PC-3 (cell line): ENCODE results near the gene PCDHA12. TPM values are rescaled to one million over a fixed set of nuclear protein-coding genes. Genes with fewer than 3 reads are reported as not detected.

Experiments used
- ATAC-seq: fragments of 200-7000 bp; cut with Tn5 transposase; 2 replicates; pipeline ENCODE4 v1.9.1; 2020; ENCODE audit warnings: mild to moderate bottlenecking, moderate library complexity
- BruUV-seq: library from RNA; stranded (reverse); fragments of 400-500 nt; replicated peaks from 2 replicates; lab custom pipeline; 2021; lab: Mats Ljungman, UMichigan
- CTCF ChIA-PET: fragments of 300-600 bp; sonication (Branson Sonifier 250); formaldehyde crosslinking; loops from one replicate; lab custom pipeline; 2022; ENCODE audit warnings: antibody characterized with exemption; lab: Charles Lee
- POLR2A ChIA-PET: fragments of 300-600 bp; sonication (Branson Sonifier 250); formaldehyde crosslinking; loops from one replicate; lab custom pipeline; 2022; ENCODE audit warnings: antibody characterized with exemption; ENCODE audit not compliant: unreplicated experiment; lab: Charles Lee
- DNase-seq: peaks from one replicate; pipeline ENCODE4 v3.0.0-alpha.2; 2015
- H2AFZ ChIP-seq: fragments of 300-600 bp; sonication (generic); 2 replicates; pipeline ENCODE4 v1.6.0; 2016; ENCODE audit warnings: antibody characterized with exemption, low read length
- H3F3A ChIP-seq: fragments of 300-600 bp; sonication (generic); one replicate; pipeline ENCODE4 v1.6.0; 2017; ENCODE audit warnings: antibody characterized with exemption, low read length, control low read depth, mild to moderate bottlenecking; ENCODE audit not compliant: unreplicated experiment
- H3K27ac ChIP-seq: fragments of 300-600 bp; sonication (generic); 2 replicates; pipeline ENCODE4 v1.5.1; 2016; ENCODE audit warnings: mild to moderate bottlenecking, low read length
- H3K27me3 ChIP-seq: fragments of 300-600 bp; sonication (generic); 2 replicates; pipeline ENCODE4 v1.6.1; 2016; ENCODE audit warnings: low read length, mixed read lengths
- H3K36me3 ChIP-seq: fragments of 300-600 bp; sonication (generic); 2 replicates; pipeline ENCODE4 v1.6.1; 2016; ENCODE audit warnings: low read depth, mixed run types, low read length, mixed read lengths
- H3K4me1 ChIP-seq: fragments of 300-600 bp; sonication (generic); 2 replicates; pipeline ENCODE4 v1.5.1; 2016; ENCODE audit warnings: low read length; ENCODE audit not compliant: insufficient read depth
- H3K4me2 ChIP-seq: fragments of 300-600 bp; sonication (generic); 2 replicates; pipeline ENCODE4 v1.6.0; 2016; ENCODE audit warnings: low read length
- H3K4me3 ChIP-seq: fragments of 300-600 bp; sonication (generic); 2 replicates; pipeline ENCODE4 v1.5.1; 2016; ENCODE audit warnings: mild to moderate bottlenecking, low read length, mixed read lengths
- H3K79me2 ChIP-seq: fragments of 300-600 bp; sonication (generic); 2 replicates; pipeline ENCODE4 v1.6.1; 2017; ENCODE audit warnings: low read length, mixed read lengths
- H3K9ac ChIP-seq: fragments of 300-600 bp; sonication (generic); 2 replicates; pipeline ENCODE4 v1.6.0; 2016; ENCODE audit warnings: mild to moderate bottlenecking, low read length
- H3K9me2 ChIP-seq: fragments of 300-600 bp; sonication (generic); replicated peaks from 2 replicates; pipeline ENCODE4 v1.6.1; 2016; ENCODE audit warnings: mixed run types, low read length, mixed read lengths
- H3K9me3 ChIP-seq: fragments of 300-600 bp; sonication (generic); 2 replicates; pipeline ENCODE4 v1.6.1; 2016; ENCODE audit warnings: low read length, mixed read lengths
- H4K20me1 ChIP-seq: fragments of 300-600 bp; sonication (generic); 2 replicates; pipeline ENCODE4 v1.6.1; 2016; ENCODE audit warnings: low read length, mixed read lengths
- CTCF ChIP-seq: fragments of 300-600 bp; sonication (generic); conservative IDR thresholded peaks from 2 replicates; pipeline ENCODE4 v1.5.1; 2017; ENCODE audit warnings: antibody characterized with exemption, low read depth, mild to moderate bottlenecking, low read length
- EZH2 ChIP-seq: fragments of 300-600 bp; sonication (generic); IDR thresholded peaks from one replicate; pipeline ENCODE4 v1.6.1; 2017; ENCODE audit warnings: antibody characterized with exemption, mild to moderate bottlenecking, low read length; ENCODE audit not compliant: unreplicated experiment
- EZH2phosphoT487 ChIP-seq: fragments of 300-600 bp; sonication (generic); IDR thresholded peaks from 2 replicates; pipeline ENCODE4 v1.6.1; 2018; ENCODE audit warnings: mild to moderate bottlenecking, antibody characterized with exemption, low read length, borderline replicate concordance
- intact Hi-C: fragments of 100-400 bp; cut with micrococcal nuclease; formaldehyde crosslinking; loops from 2 replicates; pipeline ENCODE4 v1.9.0; 2023
- total RNA-seq: library from RNA; depleted of rRNA; stranded (reverse); fragments of >200 nt; gene quantifications from 2 replicates; pipeline ENCODE4 v1.2.3, GENCODE V29; 2014

PCDHA12 gene
- total RNA-seq, 1 experiment from 2014 or later: 8.2 TPM

- H3K27me3 ChIP-seq: no peaks in the 10 kb centered on the region
- H3F3A ChIP-seq: no peaks in the 10 kb centered on the region
- ATAC-seq (no peak), DNase-seq (no peak)
- H3K4me3 ChIP-seq: no peak overlapping the region
- H3K4me1 ChIP-seq: peaks cover 8% of the 10 kb centered on the region
- peaks cover 12% of the 10 kb centered on the region; the same call in 1 of the 2 replicates for H3K79me2 ChIP-seq
- TF ChIP-seq EZH2: no peak
- no peak for TF ChIP-seq CTCF
- no peak for TF ChIP-seq EZH2phosphoT487
- BruUV-seq: no TSS peak
- H3K9ac ChIP-seq: no peak overlapping the region
- H2AFZ ChIP-seq: no peak overlapping the region
- no peaks in the 10 kb centered on the region for H4K20me1 ChIP-seq
- no peaks in the 10 kb centered on the region for H3K9me2 ChIP-seq
- intact Hi-C loops: no loop called here
- H3K9me3 ChIP-seq: no peaks in the 10 kb centered on the region
- no peaks in the 10 kb centered on the region for H3K36me3 ChIP-seq
- no peak overlapping the region for H3K27ac ChIP-seq
- H3K4me2 ChIP-seq: no peak overlapping the region
- CTCF ChIA-PET: no interaction called here
- POLR2A ChIA-PET: no interaction called here
Observed at GRCh38 chr5:140923601-140924000, 48.5 kb downstream of the PCDHA12 start.

GRCh38 chr5:140925806-140926442, 50.8 kb downstream of the PCDHA12 start, which contains the start of gene PCDHAC1:
Gene PCDHAC1 (plus strand): TSS chr5:140926299. CDS start chr5:140926893, 594 bp downstream.
- Histone ChIP-seq H2AFZ (peak within 1 kb of the TSS; percentile 90), H3K9me3 (no peaks in the 10 kb centered on the region), H3K27ac (peak within 1 kb of the TSS; percentile 45), H3K9ac (peak within 1 kb of the TSS; percentile 63), H3K79me2 (peaks cover 12% of the 10 kb centered on the region; the same call in 1 of the 2 replicates), H3K4me3 (peak within 1 kb of the TSS; percentile 91), H3F3A (no peaks in the 10 kb centered on the region), H3K27me3 (no peaks in the 10 kb centered on the region), H3K9me2 (no peaks in the 10 kb centered on the region), H3K4me1 (peaks cover 8% of the 10 kb centered on the region), H4K20me1 (no peaks in the 10 kb centered on the region), H3K4me2 (peak within 1 kb of the TSS; percentile 91), H3K36me3 (no peaks in the 10 kb centered on the region)
- intact Hi-C loops: loop anchor here (1.0 to 5.0 kb wide), 5 partner anchors 41 to 114 kb away; partner anchors contain the start of genes PCDHA12, PCDHA13 and PCDHAC2
- ATAC-seq (peak; percentile 76), DNase-seq (peak; percentile 3)
- no TSS peak for BruUV-seq
- TF ChIP-seq EZH2 (no peak), CTCF (no peak), EZH2phosphoT487 (no peak)
- POLR2A ChIA-PET: interaction anchor here (0.6 to 0.7 kb wide), 2 partner anchors 78 to 104 kb away, joined by 3 to 5 read pairs; partner anchors contain the start of gene PCDHA5
- CTCF ChIA-PET: interaction anchor here (0.7 to 2.7 kb wide), 4 partner anchors 43 to 206 kb away, joined by 3 to 66 read pairs (median 4); no protein-coding TSS in a partner anchor
